SK-N-SH (cell line): ENCODE results near the gene TSHZ2. TPM values are rescaled to one million over a fixed set of nuclear protein-coding genes. Genes with fewer than 3 reads are reported as not detected.

Experiments used
- CTCF ChIA-PET: fragments of 300-600, 350-600 bp; formaldehyde crosslinking; extraction: SDS; loops from one replicate; lab custom pipeline; 2021; lab: Yijun Ruan, JAX
- POLR2A ChIA-PET: fragments of 350-600 bp; sonication (Branson Sonifier 250); formaldehyde crosslinking; extraction: SDS; loops from one replicate; lab custom pipeline; 2020; ENCODE audit warnings: antibody characterized with exemption, inconsistent platforms; lab: Yijun Ruan, JAX
- DNase-seq: peaks from one replicate; pipeline ENCODE4 v3.0.0; 2012
- H2AFZ ChIP-seq: fragments of 200-600 bp; sonication (generic); 2 replicates; pipeline ENCODE4 v1.8.1; 2016; ENCODE audit warnings: antibody characterized with exemption, mild to moderate bottlenecking, low read depth
- H3F3A ChIP-seq: fragments of 200-600 bp; sonication (generic); replicated peaks from 2 replicates; pipeline ENCODE3; 2016; ENCODE audit warnings: antibody characterized with exemption, mild to moderate bottlenecking; ENCODE audit not compliant: insufficient read depth
- H3K27ac ChIP-seq, 2 experiments: fragments of 200-500 bp in 1 of 2; fragments of 200-600 bp in 1 of 2; sonication (Bioruptor generic) in 1 of 2; sonication (generic), shearing (Covaris generic) in 1 of 2; 2 replicates each; pipeline versions ENCODE4 v1.5.1 to v1.6.1; 2014 to 2016; ENCODE audit warnings: low read depth in 2 of 2, inconsistent platforms in 1 of 2, low read length in 1 of 2, mild to moderate bottlenecking in 1 of 2, mixed read lengths in 1 of 2
- H3K27me3 ChIP-seq: fragments of 200-600 bp; sonication (generic), shearing (Covaris generic); 2 replicates; pipeline ENCODE4 v1.6.1; 2016; ENCODE audit warnings: mixed run types; ENCODE audit not compliant: insufficient read depth
- H3K36me3 ChIP-seq, 2 experiments: fragments of 200-500 bp in 1 of 2; fragments of 200-600 bp in 1 of 2; sonication (Bioruptor generic) in 1 of 2; sonication (generic) in 1 of 2; replicated peaks in 1 of 2; 2 replicates each; pipeline versions ENCODE3 to v1.5.1; 2014 to 2016; ENCODE audit warnings: low read length in 1 of 2, mild to moderate bottlenecking in 1 of 2; ENCODE audit not compliant: insufficient read depth in 2 of 2, control insufficient read depth in 1 of 2
- H3K4me1 ChIP-seq, 2 experiments: fragments of 200-500 bp in 1 of 2; fragments of 200-600 bp in 1 of 2; sonication (Bioruptor generic) in 1 of 2; sonication (generic), shearing (Covaris generic) in 1 of 2; 2 replicates each; pipeline versions ENCODE4 v1.5.1 to v1.6.1; 2014 to 2016; ENCODE audit warnings: low read depth in 1 of 2, low read length in 1 of 2, mixed run types in 1 of 2; ENCODE audit not compliant: insufficient read depth in 2 of 2, control insufficient read depth in 1 of 2
- H3K4me2 ChIP-seq: fragments of 200-600 bp; sonication (generic), shearing (Covaris generic); 2 replicates; pipeline ENCODE4 v1.6.1; 2017; ENCODE audit warnings: mixed run types
- H3K4me3 ChIP-seq, 2 experiments: fragments of 200-500 bp in 1 of 2; fragments of 200-600 bp in 1 of 2; sonication (Bioruptor generic) in 1 of 2; sonication (generic), shearing (Covaris generic) in 1 of 2; 2 replicates each; pipeline versions ENCODE4 v1.5.1 to v1.8.1; 2014 to 2016; ENCODE audit warnings: low read depth in 2 of 2, inconsistent platforms in 1 of 2, low read length in 1 of 2, mild to moderate bottlenecking in 1 of 2, mixed read lengths in 1 of 2, moderate library complexity in 1 of 2
- H3K79me2 ChIP-seq: fragments of 200-600 bp; sonication (generic); 2 replicates; pipeline ENCODE4 v1.8.1; 2017; ENCODE audit warnings: mild to moderate bottlenecking; ENCODE audit not compliant: insufficient read depth
- H3K9ac ChIP-seq: fragments of 200-600 bp; sonication (generic); 2 replicates; pipeline ENCODE4 v1.6.1; 2017; ENCODE audit warnings: mixed run types
- H3K9me2 ChIP-seq: fragments of 200-600 bp; sonication (generic); 2 replicates; pipeline ENCODE4 v1.6.1; 2017; ENCODE audit warnings: mixed run types
- H3K9me3 ChIP-seq: fragments of 200-600 bp; sonication (generic); 2 replicates; pipeline ENCODE4 v1.6.1; 2017; ENCODE audit warnings: mixed run types, mild to moderate bottlenecking, moderate library complexity
- H4K20me1 ChIP-seq: fragments of 200-600 bp; sonication (generic); 2 replicates; pipeline ENCODE4 v1.6.1; 2017; ENCODE audit warnings: mild to moderate bottlenecking, mixed run types; ENCODE audit not compliant: insufficient read depth
- ELF1 ChIP-seq: IDR thresholded peaks from 2 replicates; pipeline ENCODE4 v1.4.0; 2012
- FOSL2 ChIP-seq: IDR thresholded peaks from 2 replicates; pipeline ENCODE4 v1.4.0; 2012; ENCODE audit warnings: low read depth, mild to moderate bottlenecking, moderate library complexity, borderline replicate concordance
- GATA2 ChIP-seq: sonication (generic); formaldehyde crosslinking; IDR thresholded peaks from 2 replicates; pipeline ENCODE4 v1.5.0; 2020; ENCODE audit warnings: mild to moderate bottlenecking, missing genetic modification reagents
- IRF3 ChIP-seq: fragments of 150-350 bp; IDR thresholded peaks from 2 replicates; pipeline ENCODE4 v1.6.1; 2016; ENCODE audit warnings: mild to moderate bottlenecking, low read depth, low read length
- SMC3 ChIP-seq: IDR thresholded peaks from 2 replicates; pipeline ENCODE4 v1.6.1; 2012; ENCODE audit warnings: low read depth, low read length, improper control_type of control experiment
- TAF1 ChIP-seq: IDR thresholded peaks from 2 replicates; pipeline ENCODE4 v1.6.1; 2012; ENCODE audit warnings: low read depth, mild to moderate bottlenecking, low read length, moderate library complexity, borderline replicate concordance
- YY1 ChIP-seq: IDR thresholded peaks from 2 replicates; pipeline ENCODE4 v1.4.0; 2012; ENCODE audit warnings: low read depth, mild to moderate bottlenecking
- WGBS: methylation state at CpG from one replicate; pipeline ENCODE4 v1.1.6; 2017; ENCODE audit warnings: low lambda C conversion rate; 5-methylcytosine and 5-hydroxymethylcytosine counted together
- polyA plus RNA-seq, 3 experiments: library from polyadenylated mRNA; depleted of rRNA; stranded (reverse); fragments of >200 nt; gene quantifications; 2 replicates each; pipeline ENCODE4 v1.2.3, GENCODE V29; 2012
- TF ChIP-seq, protein P1 (sequence below): fragments of 200-600 bp; sonication (generic); IDR thresholded peaks from 2 replicates; pipeline ENCODE4 v1.6.1; 2017; ENCODE audit warnings: antibody characterized with exemption, mild to moderate bottlenecking, moderate library complexity
- TF ChIP-seq, protein P2 (sequence below): fragments of 150-350 bp; IDR thresholded peaks from 2 replicates; pipeline ENCODE4 v1.6.1; 2017; ENCODE audit warnings: antibody characterized with exemption, low read length, low read depth, borderline replicate concordance
- TF ChIP-seq, protein P3 (sequence below): IDR thresholded peaks from 2 replicates; pipeline ENCODE4 v1.6.1; 2012; ENCODE audit warnings: mild to moderate bottlenecking, low read depth, low read length, moderate library complexity

The TSHZ2 gene
- polyA plus RNA-seq, 1 of the 3 experiments (the other 2 are of a cell fraction): 0.13 TPM

DNA sequence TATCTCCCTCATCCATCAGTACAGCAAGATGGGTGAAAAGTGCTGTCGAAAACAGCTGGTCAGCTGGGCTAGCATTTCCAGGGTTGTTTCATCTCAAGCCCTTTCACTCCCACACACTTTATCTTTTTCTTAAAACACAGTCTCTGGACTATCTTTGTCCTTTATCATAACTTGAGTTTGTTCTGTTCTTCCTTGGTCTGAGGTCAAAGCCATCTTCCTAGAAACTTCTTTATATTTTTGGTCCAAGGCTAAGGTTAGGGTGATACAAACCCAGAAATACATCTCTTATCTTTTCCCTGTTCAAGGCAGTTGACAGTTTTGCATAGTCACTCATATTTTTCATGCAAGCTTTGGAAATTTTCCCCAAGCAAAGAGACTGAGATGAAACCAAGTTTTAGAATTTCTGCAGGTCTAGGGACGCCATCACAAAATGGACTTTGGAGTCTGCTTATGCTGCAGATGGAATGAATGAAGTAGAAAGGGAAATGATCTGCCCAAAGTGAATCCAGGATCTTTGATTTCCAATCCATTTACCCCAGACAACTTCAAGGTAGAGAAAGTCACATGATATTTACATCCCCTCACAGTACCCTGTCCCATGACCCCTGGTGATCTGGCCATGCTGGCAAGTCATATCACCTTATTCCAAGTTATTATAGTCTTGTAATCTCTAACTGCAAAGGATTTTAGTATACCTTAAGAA, 324.4 kb downstream of the TSHZ2 start:
- TF ChIP-seq, protein P1, sequence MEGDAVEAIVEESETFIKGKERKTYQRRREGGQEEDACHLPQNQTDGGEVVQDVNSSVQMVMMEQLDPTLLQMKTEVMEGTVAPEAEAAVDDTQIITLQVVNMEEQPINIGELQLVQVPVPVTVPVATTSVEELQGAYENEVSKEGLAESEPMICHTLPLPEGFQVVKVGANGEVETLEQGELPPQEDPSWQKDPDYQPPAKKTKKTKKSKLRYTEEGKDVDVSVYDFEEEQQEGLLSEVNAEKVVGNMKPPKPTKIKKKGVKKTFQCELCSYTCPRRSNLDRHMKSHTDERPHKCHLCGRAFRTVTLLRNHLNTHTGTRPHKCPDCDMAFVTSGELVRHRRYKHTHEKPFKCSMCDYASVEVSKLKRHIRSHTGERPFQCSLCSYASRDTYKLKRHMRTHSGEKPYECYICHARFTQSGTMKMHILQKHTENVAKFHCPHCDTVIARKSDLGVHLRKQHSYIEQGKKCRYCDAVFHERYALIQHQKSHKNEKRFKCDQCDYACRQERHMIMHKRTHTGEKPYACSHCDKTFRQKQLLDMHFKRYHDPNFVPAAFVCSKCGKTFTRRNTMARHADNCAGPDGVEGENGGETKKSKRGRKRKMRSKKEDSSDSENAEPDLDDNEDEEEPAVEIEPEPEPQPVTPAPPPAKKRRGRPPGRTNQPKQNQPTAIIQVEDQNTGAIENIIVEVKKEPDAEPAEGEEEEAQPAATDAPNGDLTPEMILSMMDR: no peak
- TF ChIP-seq YY1 (no peak), TAF1 (no peak), SMC3 (no peak), IRF3 (no peak), FOSL2 (no peak), ELF1 (no peak), GATA2 (CRISPR knock-in tag) (no peak)
- TF ChIP-seq, protein P2, sequence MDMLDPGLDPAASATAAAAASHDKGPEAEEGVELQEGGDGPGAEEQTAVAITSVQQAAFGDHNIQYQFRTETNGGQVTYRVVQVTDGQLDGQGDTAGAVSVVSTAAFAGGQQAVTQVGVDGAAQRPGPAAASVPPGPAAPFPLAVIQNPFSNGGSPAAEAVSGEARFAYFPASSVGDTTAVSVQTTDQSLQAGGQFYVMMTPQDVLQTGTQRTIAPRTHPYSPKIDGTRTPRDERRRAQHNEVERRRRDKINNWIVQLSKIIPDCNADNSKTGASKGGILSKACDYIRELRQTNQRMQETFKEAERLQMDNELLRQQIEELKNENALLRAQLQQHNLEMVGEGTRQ: no peak
- TF ChIP-seq, protein P3, sequence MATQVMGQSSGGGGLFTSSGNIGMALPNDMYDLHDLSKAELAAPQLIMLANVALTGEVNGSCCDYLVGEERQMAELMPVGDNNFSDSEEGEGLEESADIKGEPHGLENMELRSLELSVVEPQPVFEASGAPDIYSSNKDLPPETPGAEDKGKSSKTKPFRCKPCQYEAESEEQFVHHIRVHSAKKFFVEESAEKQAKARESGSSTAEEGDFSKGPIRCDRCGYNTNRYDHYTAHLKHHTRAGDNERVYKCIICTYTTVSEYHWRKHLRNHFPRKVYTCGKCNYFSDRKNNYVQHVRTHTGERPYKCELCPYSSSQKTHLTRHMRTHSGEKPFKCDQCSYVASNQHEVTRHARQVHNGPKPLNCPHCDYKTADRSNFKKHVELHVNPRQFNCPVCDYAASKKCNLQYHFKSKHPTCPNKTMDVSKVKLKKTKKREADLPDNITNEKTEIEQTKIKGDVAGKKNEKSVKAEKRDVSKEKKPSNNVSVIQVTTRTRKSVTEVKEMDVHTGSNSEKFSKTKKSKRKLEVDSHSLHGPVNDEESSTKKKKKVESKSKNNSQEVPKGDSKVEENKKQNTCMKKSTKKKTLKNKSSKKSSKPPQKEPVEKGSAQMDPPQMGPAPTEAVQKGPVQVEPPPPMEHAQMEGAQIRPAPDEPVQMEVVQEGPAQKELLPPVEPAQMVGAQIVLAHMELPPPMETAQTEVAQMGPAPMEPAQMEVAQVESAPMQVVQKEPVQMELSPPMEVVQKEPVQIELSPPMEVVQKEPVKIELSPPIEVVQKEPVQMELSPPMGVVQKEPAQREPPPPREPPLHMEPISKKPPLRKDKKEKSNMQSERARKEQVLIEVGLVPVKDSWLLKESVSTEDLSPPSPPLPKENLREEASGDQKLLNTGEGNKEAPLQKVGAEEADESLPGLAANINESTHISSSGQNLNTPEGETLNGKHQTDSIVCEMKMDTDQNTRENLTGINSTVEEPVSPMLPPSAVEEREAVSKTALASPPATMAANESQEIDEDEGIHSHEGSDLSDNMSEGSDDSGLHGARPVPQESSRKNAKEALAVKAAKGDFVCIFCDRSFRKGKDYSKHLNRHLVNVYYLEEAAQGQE: no peak
- no peaks in the 10 kb centered on the region for H4K20me1 ChIP-seq
- no peaks in the 10 kb centered on the region for H3K9me2 ChIP-seq
- CTCF ChIA-PET: no interaction called here
- no peaks in the 10 kb centered on the region for H3K27me3 ChIP-seq
- POLR2A ChIA-PET: no interaction called here
- H3K9ac ChIP-seq: no peak overlapping the region
- H3K9me3 ChIP-seq: no peaks in the 10 kb centered on the region
- H3K36me3 ChIP-seq: no peaks in the 10 kb centered on the region
- no peak overlapping the region for H2AFZ ChIP-seq
- no peak overlapping the region for H3K27ac ChIP-seq
- H3K4me2 ChIP-seq: no peak overlapping the region
- H3K4me3 ChIP-seq: no peak overlapping the region
- no peak for DNase-seq
- no peaks in the 10 kb centered on the region for H3K4me1 ChIP-seq
- no peaks in the 10 kb centered on the region for H3K79me2 ChIP-seq
- H3F3A ChIP-seq: no peaks in the 10 kb centered on the region
- 45% methylated on average over 2 of the region's 2 CpGs for WGBS
